NCI-H1694 (cell line): ENCODE measurements around the gene CDK5R1.

Experiments
- DNase-seq: peaks from one replicate; lab custom pipeline; 2025; lab: John Stamatoyannopoulos, UW

Gene CDK5R1

DNA sequence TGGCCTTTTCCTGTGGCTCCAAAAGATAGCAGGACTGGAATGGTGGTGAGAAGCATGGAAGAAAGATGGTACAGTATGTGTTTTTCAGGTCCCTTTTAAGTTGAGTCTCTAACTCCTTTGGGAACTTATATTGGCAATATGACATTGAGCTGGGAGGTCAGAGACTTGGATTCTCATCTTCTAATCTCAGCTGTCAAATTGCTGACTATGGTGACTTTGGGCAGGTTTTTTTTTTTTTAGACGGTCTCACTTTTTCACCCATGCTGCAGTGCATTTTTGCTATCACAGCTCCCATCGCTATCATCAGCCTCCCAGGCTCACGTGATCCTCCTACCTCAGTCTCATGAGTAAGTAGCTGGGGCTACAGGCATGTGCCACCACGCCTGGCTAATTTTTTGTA is 15.1 kb upstream of the CDK5R1 start:
- no peak for DNase-seq

DNA sequence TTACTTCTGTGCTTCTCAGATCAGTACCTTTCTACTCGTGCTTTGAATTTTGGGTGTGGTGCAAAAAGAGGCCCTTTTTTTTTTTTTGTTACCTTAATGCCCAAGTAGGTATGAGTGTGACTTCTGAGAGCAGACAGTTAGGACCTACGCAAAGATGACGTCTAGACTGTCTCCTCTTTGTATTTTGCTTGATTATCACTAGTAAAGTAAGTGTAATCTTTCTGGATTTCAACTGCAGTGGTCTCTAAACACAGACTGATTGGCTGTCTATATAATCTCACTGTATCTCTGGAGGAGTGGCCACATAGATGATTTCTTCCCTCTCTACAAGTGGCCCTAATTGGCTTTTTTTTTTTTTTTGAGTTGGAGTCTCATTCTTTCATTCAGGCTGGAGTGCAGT is 11.5 kb upstream of the CDK5R1 start:
- no peak for DNase-seq

DNA sequence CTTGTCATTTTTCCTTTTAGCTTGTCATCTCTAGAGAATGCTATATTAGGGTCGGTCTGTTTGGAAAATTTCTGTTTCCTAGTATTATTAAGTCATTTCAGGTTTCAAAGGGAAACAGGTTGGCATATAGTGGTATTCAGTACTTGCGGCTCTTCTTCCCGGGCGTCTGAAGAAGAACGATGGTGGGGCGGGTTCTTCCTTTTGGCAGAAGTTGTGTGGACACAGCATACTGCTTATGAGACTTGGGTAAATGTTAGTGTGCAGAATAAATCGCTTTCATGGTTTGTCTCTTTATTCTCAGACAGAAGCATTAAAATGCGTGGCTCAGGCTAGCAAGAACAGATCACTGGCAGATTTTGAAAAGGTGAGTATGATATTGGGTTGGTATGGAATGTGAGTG is 9.6 kb upstream of the CDK5R1 start:
- DNase-seq = no peak

DNA sequence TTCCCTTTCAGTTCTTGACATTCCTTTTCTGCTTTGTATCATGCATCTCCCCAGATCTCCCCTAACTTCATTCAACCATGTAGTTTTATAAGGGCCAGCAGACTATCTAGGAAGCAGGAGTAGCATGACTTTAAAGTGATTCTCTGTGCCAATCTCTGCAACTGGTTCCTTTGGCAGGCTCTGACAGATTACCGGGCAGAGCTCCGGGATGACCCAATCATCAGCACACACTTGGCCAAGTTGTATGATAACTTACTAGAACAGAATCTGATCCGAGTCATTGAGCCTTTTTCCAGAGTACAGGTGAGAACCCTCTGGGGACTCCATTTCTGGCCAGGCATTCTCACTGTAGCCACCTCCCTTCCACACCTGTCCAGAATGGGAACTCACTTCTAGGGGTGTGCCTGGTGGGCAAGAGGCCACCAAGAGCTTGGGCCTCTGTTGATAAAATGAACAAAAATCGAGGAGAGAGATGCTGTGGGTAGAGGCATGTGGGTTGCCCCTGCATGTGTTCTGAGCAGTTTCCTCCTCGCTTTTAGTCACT is 7.6 kb upstream of the CDK5R1 start:
- DNase-seq = no peak

DNA sequence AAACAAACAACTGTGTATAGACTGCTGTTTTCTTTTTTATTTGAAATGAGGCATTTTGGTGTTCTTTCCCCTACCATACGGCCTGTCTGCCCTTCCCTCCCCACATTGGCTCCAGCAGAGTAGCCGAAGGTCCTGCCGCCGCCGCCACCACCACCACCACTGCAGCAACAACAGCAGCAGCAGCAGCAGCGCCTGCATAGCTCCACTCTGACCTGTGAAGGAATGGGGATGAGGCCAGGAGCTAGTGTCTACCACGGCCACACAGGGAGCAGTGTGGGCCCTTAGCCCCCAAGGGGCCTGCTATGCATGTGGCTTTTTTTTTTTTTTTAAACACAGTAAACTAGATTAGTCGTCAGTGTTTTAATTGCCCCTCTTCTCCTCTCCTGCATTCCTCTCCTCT is 5.6 kb upstream of the CDK5R1 start:
- DNase-seq = no peak

DNA sequence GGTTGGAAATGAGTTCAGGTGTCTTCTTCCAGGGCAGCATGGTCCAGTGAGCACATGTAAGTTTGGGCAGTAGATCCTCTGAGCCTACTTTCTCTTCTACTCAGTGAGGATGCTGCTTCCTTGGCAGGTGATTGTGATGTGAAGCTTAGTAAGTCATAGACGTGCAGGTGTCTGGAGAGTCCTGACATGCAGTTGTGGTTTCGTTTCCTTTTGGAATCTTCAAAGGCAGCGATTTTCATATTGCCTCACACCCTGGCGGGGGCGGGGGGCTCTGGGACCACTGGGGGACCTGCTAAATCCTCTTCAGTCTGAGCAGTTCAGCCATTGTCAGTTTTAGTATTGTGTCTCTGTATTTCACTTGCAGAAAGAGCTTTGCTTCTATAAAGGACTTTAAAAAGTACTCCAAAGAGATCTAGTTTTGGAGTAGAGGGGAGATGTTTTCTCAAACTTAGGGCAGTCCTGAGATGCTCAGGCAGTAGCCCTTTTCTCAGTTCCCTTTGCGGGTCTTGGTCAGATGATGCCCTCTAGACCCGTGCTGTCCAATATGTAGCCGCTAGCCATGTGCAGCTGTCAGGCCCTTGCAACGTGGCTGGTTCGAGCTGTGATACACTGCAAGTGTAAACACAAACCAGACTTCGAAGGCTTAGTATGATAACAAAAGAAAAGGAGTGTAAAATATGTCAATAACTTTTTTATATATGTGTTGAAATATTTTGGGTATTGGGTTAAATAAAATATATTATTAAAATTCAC is 4.0 kb upstream of the CDK5R1 start:
- no peak for DNase-seq

DNA sequence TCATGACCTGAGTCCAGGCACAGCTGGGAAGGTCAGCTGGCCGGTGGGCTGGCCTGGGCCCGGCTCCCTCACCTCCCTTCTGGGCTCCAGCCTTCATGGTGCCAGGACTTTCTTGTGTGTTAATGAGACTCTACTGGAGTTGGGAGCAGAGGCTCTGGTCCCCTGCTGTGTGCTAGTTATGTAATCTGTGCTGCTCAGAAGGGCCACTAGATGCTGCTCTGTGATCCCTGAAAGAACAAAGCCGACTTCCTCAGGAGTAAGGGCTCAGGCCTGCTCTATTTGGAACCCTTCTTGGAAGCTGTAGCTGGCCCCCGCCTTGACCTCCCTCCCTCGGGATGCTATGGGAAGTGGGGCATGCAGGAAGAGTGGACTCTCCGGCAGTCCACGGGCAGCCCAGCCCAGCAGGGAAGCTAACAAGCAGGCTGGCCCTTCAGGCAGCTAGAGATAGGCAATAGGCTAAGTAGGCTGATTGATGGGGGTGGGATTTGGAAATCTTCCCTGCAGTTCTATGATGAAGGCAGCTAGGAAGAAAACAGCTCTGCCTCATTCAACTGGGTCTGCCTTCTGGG is 3.3 kb upstream of the CDK5R1 start:
- DNase-seq = peak; percentile 90

DNA sequence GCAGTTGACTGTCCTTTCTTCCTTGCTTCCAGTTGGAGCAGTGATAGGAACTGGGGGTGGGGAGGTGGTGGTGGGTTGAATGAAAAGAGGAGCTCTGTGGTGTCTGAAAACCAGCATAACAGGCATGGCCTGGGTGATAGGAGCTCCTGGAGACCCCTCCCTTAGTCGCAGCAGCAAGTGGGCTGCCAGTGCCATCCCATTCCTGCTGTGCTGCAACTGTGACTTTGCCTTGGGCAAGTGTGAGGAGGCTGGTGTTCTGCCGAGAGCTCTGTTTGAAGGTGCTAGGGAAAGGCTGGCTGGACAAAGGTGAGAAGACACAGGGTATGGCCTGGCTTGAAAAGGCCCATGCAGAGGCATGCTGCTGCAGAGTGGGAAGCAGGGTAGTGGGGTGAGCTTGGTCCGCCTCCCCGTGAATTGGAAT is 2.7 kb upstream of the CDK5R1 start:
- no peak for DNase-seq

DNA sequence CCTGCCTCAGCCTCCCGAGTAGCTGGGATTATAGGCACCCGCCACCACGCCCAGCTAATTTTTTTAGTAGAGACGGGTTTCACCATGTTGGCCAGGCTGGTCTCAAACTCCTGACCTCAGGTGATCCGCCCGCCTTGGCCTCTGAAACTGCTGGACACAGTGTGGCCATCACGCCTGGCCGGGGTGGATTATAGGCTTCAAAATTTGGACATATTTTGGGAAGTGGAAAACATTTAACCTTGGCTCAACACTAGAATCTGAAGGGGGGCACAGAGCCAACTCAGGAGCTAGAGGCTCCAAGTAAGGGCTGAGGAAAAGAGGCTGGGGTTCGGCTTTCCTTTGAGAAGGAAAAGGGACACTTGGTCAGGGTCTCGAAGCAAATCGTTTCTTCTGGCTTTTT is 2.2 kb upstream of the CDK5R1 start:
- no peak for DNase-seq

DNA sequence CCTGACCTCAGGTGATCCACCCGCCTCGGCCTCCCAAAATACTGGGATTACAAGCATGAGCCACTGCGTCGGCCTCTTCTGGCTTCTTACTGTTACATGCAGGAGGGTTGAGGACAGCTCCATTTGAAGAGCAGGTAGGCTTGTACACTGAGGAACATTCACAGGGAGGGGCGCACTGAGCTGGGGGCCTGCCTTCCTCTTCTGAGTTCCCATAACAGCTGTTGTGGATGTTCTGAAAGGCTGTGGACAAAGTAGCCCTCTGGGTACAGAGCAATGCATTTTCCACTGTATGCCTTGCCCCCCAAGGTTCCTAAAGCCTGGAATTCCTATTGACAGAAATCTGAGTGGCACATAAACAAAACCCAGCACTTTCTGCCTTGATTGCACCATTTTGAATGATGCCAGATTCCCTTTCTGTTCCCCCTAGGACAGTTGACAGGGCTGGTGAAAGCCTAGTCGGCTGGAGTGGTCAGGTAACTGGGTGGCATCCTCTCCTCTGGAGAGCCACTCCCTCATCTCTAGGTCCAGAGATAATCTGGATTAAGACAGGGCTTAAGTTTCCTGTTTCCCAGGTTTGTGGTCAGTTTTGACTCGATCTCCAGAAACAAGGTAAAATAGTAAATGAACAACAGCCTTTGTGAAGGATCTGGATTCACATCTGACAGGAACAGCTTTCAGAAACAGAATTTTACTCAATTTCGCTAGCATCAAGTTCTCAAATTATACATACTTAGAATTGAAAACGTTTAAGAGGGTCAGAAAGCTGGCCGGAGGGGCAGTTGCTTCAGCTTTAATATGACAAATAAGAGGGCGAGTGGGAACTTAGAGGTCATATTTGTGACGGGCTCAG is 1.3 kb upstream of the CDK5R1 start:
- no peak for DNase-seq

DNA sequence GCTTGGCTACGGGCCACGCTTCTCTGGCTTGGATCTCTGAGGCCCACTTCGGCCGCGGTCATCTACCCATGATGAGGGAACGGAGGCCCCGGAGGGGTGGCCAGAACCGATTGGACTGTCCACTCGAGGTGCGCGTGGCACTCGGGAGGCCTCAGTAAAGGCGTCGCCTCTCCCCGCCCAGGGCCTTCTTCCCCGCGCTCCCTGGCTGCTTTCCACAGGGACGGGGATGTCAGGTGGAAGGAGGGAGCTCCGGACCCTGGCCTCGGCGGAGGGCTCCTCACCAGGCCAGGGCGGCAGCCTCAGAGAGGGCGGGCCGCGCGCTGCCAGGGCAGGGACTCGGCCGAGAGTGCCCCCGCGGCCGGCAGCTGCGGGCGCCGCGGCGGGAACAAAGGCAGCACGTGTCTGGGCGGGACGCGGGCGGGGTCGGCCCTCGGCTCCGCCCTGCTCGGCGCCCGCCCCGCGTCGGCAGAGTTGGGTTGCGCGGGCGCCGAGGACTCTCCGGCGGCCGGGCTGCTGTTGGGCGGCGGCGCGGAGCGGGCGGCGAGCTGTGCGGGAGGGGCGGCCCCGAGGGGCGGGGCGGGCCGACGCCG is 587 bp upstream of the CDK5R1 start:
- peak; percentile 43 for DNase-seq

DNA sequence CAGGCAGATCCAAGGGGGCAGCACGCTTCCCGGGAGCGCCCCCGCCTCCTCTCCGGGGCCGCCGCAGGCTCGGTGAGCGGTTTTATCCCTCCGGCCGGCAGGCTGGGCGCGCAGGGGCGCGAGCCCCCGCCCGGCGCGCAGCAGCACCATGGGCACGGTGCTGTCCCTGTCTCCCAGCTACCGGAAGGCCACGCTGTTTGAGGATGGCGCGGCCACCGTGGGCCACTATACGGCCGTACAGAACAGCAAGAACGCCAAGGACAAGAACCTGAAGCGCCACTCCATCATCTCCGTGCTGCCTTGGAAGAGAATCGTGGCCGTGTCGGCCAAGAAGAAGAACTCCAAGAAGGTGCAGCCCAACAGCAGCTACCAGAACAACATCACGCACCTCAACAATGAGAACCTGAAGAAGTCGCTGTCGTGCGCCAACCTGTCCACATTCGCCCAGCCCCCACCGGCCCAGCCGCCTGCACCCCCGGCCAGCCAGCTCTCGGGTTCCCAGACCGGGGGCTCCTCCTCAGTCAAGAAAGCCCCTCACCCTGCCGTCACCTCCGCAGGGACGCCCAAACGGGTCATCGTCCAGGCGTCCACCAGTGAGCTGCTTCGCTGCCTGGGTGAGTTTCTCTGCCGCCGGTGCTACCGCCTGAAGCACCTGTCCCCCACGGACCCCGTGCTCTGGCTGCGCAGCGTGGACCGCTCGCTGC is 832 bp downstream of the CDK5R1 start:
- DNase-seq = no peak

DNA sequence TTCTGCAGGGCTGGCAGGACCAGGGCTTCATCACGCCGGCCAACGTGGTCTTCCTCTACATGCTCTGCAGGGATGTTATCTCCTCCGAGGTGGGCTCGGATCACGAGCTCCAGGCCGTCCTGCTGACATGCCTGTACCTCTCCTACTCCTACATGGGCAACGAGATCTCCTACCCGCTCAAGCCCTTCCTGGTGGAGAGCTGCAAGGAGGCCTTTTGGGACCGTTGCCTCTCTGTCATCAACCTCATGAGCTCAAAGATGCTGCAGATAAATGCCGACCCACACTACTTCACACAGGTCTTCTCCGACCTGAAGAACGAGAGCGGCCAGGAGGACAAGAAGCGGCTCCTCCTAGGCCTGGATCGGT is 1.4 kb downstream of the CDK5R1 start:
- DNase-seq = no peak

DNA sequence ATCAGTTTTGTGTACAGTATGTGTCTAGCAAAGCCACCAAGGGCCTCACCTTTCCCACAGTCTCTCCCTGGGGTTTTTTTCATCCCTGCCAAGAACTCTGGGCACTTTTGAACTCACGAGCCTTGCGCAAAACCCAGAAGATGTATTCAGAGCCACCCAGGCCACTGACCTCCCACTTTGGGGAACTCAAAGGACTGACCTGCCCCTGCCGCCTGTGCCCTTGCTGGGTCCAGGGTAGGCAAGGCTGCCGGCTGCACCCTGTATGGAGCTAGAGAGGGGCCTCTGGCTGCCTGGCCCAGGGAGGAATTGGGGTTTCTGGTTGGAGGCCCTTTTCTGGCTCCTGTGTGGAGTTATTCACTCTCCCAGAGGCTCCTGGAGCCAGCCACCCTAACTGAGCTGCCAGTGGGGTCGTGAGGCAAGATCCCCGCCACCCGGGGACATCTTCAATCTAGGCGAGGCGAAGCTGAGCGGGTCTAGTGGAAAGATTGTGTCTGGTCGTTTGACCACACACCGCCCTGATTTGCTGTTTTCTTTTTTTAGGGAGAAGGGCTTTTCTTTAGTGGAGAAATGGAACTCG is 1.9 kb downstream of the CDK5R1 start:
- no peak for DNase-seq

DNA sequence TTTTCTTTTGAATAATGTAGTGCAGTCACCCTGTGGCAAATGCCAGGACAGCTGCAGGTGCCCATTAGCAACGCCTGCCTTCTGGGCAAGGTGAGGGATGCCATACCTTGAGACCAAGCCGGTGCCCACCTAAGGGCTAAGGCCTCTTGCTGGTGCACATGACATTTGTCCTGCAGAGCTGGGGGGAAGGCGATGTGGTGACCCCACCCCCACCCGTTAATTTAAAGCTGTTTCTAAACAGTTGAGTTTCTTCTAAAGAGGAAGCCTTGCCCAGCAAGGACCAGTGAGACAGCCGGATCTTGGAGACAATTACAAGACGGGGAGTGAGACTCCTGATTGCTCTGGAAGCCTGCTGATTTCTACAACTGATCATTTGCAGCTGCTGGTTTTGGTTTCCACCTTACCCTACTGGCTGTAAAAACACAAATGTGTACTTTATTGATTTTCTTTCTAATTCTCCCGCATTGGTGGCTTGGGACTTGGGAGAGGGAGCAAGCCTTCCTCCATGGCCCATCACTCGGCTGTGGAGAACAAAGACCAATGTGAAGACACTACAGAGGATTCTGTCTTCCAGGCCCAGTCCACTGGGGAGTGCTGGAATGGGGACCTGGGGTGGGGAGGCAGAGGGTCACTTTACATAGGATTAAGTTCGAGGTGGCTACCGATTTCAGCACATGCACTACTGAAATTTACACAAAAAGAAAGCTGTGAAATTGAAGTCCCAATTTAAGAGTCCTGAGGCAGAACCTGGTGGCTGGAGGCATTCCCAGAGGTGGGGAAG is 2.7 kb downstream of the CDK5R1 start:
- no peak for DNase-seq

DNA sequence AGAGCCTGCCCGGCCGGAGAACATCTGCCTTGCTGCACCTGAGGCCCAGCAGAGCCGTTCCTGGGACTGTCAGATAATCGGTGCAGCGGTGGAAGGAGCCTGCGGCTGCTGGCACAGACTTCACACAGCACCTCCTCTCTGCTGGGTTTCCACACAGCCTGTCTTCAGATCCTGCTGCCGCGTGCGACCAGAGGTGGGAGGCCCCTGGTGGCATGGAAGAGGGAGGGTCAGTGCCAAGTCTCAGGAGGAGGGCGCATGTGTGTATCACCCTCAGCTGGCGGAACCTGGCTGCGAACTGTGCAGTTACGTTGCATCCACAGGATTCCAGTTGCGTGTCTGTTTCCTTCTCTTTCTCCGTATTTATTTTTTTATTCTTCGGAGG is 3.3 kb downstream of the CDK5R1 start:
- peak; percentile 53 for DNase-seq

DNA sequence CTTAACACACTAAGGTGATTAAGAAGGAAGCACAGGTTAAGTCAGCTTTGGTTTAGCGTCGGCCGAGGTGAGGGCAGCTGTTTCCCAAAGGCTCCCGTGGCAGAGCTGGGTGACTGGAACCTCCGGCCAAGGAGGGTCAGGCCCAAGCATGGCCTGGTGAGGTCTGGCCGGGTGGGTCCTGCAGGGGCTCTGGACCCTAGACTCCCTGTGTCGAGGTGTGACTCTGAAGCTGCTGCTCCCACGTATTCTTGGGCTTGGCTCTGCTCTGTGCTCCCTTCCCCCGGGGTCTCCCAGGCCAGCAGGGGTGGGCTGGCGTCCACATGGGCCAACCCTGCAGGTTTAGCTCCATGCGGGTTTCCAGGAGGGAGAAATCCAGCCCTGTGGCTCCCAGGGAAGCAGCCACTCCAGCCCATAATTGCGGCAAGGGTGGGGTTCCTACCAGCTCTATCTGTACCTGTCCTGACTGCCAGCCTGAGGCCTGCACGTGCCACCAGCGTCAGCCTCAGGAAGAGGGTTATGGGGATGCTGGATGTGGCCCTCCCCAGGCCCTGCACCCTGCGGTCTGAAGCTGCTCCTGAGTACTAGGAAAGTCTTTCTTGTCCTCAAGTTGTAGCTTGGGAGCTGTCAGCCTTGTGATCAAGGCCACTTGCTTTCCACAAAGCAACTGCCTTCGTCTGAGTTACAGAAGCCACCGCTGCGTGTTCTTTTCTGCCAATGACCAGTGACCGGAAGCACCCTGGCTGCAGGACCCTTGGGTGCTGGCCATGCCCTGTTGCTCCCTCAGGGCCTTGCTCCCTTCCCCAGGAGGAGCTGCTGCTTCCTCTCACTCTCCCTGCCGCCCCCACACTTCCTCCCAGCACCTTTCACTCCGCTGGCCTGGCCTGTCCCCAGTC is 4.8 kb downstream of the CDK5R1 start:
- no peak for DNase-seq

DNA sequence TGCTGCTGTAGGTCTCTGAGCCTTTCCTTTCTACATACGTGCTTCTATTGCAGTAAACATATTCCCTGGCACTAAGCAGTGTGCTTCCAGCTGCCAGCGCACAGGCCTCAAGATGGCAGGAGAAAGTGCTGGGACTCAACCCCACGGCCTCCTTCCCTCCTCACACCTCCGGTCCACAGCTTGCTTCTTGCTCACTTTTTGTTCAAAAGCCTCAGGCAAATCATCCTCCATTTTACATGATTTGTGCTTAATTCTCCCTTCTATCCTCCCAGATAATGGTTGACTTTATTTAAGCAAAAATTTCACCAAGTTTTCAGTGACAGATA is 5.4 kb downstream of the CDK5R1 start:
- no peak for DNase-seq

DNA sequence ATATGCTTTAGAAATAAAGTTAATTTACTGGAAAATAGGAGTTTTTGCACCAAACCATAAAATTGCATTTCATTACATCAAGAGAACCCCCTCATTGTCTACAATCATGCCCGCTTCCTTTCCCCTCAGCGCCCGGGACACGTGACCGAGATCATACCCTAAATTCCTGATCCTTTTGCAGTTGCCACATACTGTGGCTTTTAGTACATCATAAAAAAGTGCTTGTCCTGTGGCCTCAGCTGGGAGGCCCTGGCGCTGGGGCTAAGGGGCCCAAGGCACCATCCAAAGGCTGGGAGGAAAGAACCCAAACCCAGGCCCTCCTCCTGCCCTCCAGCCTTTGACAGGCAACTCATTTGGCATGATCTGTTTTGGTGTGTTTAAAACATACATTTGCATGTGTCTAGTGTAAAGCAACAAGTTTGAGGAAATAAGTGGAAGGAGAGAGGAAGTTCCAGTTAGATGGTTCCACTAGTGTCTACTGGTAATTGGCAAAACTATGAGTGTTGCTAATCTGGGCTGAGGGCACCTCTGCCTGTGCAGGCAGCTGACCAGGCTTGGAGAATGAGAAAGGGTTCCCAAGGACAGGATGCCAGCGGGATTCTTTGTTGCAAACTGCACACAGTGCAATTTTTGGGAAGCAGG is 6.0 kb downstream of the CDK5R1 start:
- DNase-seq = no peak
